SU-DHL-6 (cell line): ENCODE measurements around the gene CTCFL.

Source experiments
- H2AFZ ChIP-seq: fragments of 200-600 bp; sonication (generic); 2 replicates; pipeline ENCODE4 v1.6.1; 2014; ENCODE audit warnings: low read depth, mild to moderate bottlenecking, moderate library complexity, mixed read lengths, antibody characterized with exemption, low read length; ENCODE audit not compliant: severe bottlenecking
- H3F3A ChIP-seq: fragments of 200-600 bp; shearing (Covaris generic); 2 replicates; pipeline ENCODE4 v1.6.0; 2016; ENCODE audit warnings: antibody characterized with exemption, mild to moderate bottlenecking; ENCODE audit not compliant: insufficient read depth
- H3K27ac ChIP-seq: fragments of 200-600 bp; sonication (generic); 2 replicates; pipeline ENCODE4 v1.5.1; 2016; ENCODE audit warnings: low read depth, mild to moderate bottlenecking, low read length, moderate library complexity, mixed read lengths
- H3K27me3 ChIP-seq: fragments of 200-600 bp; sonication (generic), shearing (Covaris generic); 2 replicates; pipeline ENCODE4 v1.6.0; 2014; ENCODE audit warnings: mild to moderate bottlenecking, low read length
- H3K36me3 ChIP-seq: fragments of 200-600 bp; sonication (generic); 2 replicates; pipeline ENCODE4 v1.6.1; 2014; ENCODE audit warnings: mild to moderate bottlenecking, low read length, mixed read lengths
- H3K4me2 ChIP-seq: fragments of 300-600, 200-600 bp; shearing (Covaris generic), sonication (generic); 2 replicates; pipeline ENCODE4 v1.6.0; 2014; ENCODE audit warnings: low read length, low read depth, mild to moderate bottlenecking; ENCODE audit not compliant: poor library complexity, severe bottlenecking
- H3K4me3 ChIP-seq: fragments of 200-600 bp; sonication (generic); 2 replicates; pipeline ENCODE4 v1.5.1; 2014; ENCODE audit warnings: antibody characterized with exemption, low read length, mild to moderate bottlenecking, mixed read lengths; ENCODE audit not compliant: insufficient read depth, poor library complexity, severe bottlenecking
- H3K79me2 ChIP-seq: fragments of 200-600 bp; sonication (generic); 2 replicates; pipeline ENCODE4 v1.6.1; 2014; ENCODE audit warnings: mild to moderate bottlenecking, low read length, moderate library complexity; ENCODE audit not compliant: insufficient read depth
- H3K9ac ChIP-seq: fragments of 200-600 bp; sonication (generic); 2 replicates; pipeline ENCODE4 v1.7.0; 2014; ENCODE audit warnings: mild to moderate bottlenecking, low read length
- H3K9me2 ChIP-seq: fragments of 200-600 bp; sonication (generic); replicated peaks from 2 replicates; pipeline ENCODE4 v1.6.1; 2014; ENCODE audit warnings: low read length; ENCODE audit not compliant: insufficient read depth
- H3K9me3 ChIP-seq: fragments of 200-600 bp; sonication (generic); 2 replicates; pipeline ENCODE4 v1.6.1; 2014; ENCODE audit warnings: low read length, mixed read lengths; ENCODE audit not compliant: insufficient read depth
- H4K20me1 ChIP-seq: fragments of 200-600 bp; sonication (generic); 2 replicates; pipeline ENCODE4 v1.6.1; 2014; ENCODE audit warnings: low read depth, mild to moderate bottlenecking, antibody characterized with exemption, low read length, moderate library complexity, mixed read lengths
- CTCF ChIP-seq: fragments of 200-600 bp; sonication (generic); IDR thresholded peaks from one replicate; pipeline ENCODE4 v1.5.1; 2017; ENCODE audit warnings: antibody characterized with exemption, mild to moderate bottlenecking, low read length, moderate library complexity; ENCODE audit not compliant: insufficient read depth, poor library complexity, severe bottlenecking
- EZH2phosphoT487 ChIP-seq: fragments of 200-600 bp; sonication (generic), shearing (Covaris generic); conservative IDR thresholded peaks from 2 replicates; pipeline ENCODE4 v1.6.1; 2018; ENCODE audit warnings: mild to moderate bottlenecking, antibody characterized with exemption, low read length, moderate library complexity, mixed read lengths

Gene CTCFL

GRCh38 chr20:57498425-57499400, 26.2 kb downstream of the CTCFL start:
- Histone ChIP-seq H3K4me2 (no peak overlapping the region), H3K27me3 (no peaks in the 10 kb centered on the region), H3K27ac (no peak overlapping the region), H3F3A (no peaks in the 10 kb centered on the region), H3K36me3 (no peaks in the 10 kb centered on the region), H2AFZ (no peak overlapping the region), H3K79me2 (no peaks in the 10 kb centered on the region), H3K9me3 (no peaks in the 10 kb centered on the region), H3K9ac (no peak overlapping the region), H4K20me1 (no peaks in the 10 kb centered on the region), H3K9me2 (no peaks in the 10 kb centered on the region), H3K4me3 (no peak overlapping the region)
- TF ChIP-seq CTCF (peak; percentile 56), EZH2phosphoT487 (no peak)

- H3K4me2 ChIP-seq, result no peak overlapping the region
- H3K9me3 ChIP-seq, result no peaks in the 10 kb centered on the region
- no peak for TF ChIP-seq EZH2phosphoT487
- TF ChIP-seq CTCF, result no peak
- H3K36me3 ChIP-seq, result no peaks in the 10 kb centered on the region
- H3K9me2 ChIP-seq, result no peaks in the 10 kb centered on the region
- no peak overlapping the region for H3K9ac ChIP-seq
- H2AFZ ChIP-seq, result no peak overlapping the region
- no peaks in the 10 kb centered on the region for H3F3A ChIP-seq
- no peak overlapping the region for H3K4me3 ChIP-seq
- no peaks in the 10 kb centered on the region for H3K27me3 ChIP-seq
- no peaks in the 10 kb centered on the region for H4K20me1 ChIP-seq
- H3K79me2 ChIP-seq, result no peaks in the 10 kb centered on the region
- no peak overlapping the region for H3K27ac ChIP-seq
These were observed 28.3 kb downstream of the CTCFL start for GRCh38 chr20:57496592-57496991.

GRCh38 chr20:57495978-57496377, 29.0 kb downstream of the CTCFL start:
- H3K36me3 ChIP-seq, result no peaks in the 10 kb centered on the region
- no peak for TF ChIP-seq CTCF
- TF ChIP-seq EZH2phosphoT487, result no peak

More at GRCh38 chr20:57495978-57496377, 29.0 kb downstream of the CTCFL start:
- Histone ChIP-seq H3F3A (no peaks in the 10 kb centered on the region), H4K20me1 (no peaks in the 10 kb centered on the region), H3K27me3 (no peaks in the 10 kb centered on the region), H3K4me3 (no peak overlapping the region), H3K9me3 (no peaks in the 10 kb centered on the region), H3K79me2 (no peaks in the 10 kb centered on the region), H3K9me2 (no peaks in the 10 kb centered on the region), H2AFZ (no peak overlapping the region), H3K9ac (no peak overlapping the region), H3K4me2 (no peak overlapping the region), H3K27ac (no peak overlapping the region)
